Measurements from ENCODE around the gene SURF4.
"Not testable (repeated sequence)": the region's sequence is repeated elsewhere in the genome, so short reads cannot be mapped to it uniquely, and the experiment has no call there.

SURF4 gene

GRCh38 chr9:133327834-133328484, 47.9 kb downstream of the SURF4 start:
- in situ Hi-C loops (cut with HindIII; ENCODE audit: low pct_unique_long_range_greater_than_20kb, low sequenced_read_pairs): no loop called here
- no peak for DNase-seq (ENCODE audit: low read depth in 1 of 2, low spot score in 1 of 2)

GRCh38 chr9:133327021-133327420, 48.8 kb downstream of the SURF4 start:
- in situ Hi-C loops (cut with HindIII; ENCODE audit: low pct_unique_long_range_greater_than_20kb, low sequenced_read_pairs); DNase-seq (ENCODE audit: low read depth in 1 of 2, low spot score in 1 of 2): not testable (repeated sequence)

More at GRCh38 chr9:133327834-133328484, 47.9 kb downstream of the SURF4 start:
- no peak for TF ChIP-seq JUND (IDR thresholded peaks at IDR 0.05; ENCODE audit: low read depth)

GRCh38 chr9:133323991-133324703, 51.7 kb downstream of the SURF4 start:
- in situ Hi-C loops (cut with HindIII; ENCODE audit: low pct_unique_long_range_greater_than_20kb, low sequenced_read_pairs): no loop called here
- TF ChIP-seq JUND (IDR thresholded peaks at IDR 0.05; ENCODE audit: low read depth): no peak
- DNase-seq (ENCODE audit: low read depth in 1 of 2, low spot score in 1 of 2): no peak

- no peak for TF ChIP-seq JUND (IDR thresholded peaks at IDR 0.05; ENCODE audit: low read depth)
- in situ Hi-C loops (cut with HindIII; ENCODE audit: low pct_unique_long_range_greater_than_20kb, low sequenced_read_pairs): no loop called here
- DNase-seq (ENCODE audit: low read depth in 1 of 2, low spot score in 1 of 2): no peak
Measured at GRCh38 chr9:133323211-133323610, 52.6 kb downstream of the SURF4 start.

GRCh38 chr9:133322701-133323100, 53.2 kb downstream of the SURF4 start:
- in situ Hi-C loops (cut with HindIII; ENCODE audit: low pct_unique_long_range_greater_than_20kb, low sequenced_read_pairs): no loop called here
- no peak for TF ChIP-seq JUND (IDR thresholded peaks at IDR 0.05; ENCODE audit: low read depth)
- no peak for DNase-seq (ENCODE audit: low read depth in 1 of 2, low spot score in 1 of 2)

- in situ Hi-C loops (cut with HindIII; ENCODE audit: low pct_unique_long_range_greater_than_20kb, low sequenced_read_pairs): no loop called here
- no peak for DNase-seq (ENCODE audit: low read depth in 1 of 2, low spot score in 1 of 2)
- TF ChIP-seq JUND (IDR thresholded peaks at IDR 0.05; ENCODE audit: low read depth): no peak
Measured at GRCh38 chr9:133321411-133321935, 54.4 kb downstream of the SURF4 start.

- TF ChIP-seq JUND (IDR thresholded peaks at IDR 0.05; ENCODE audit: low read depth): no peak
- in situ Hi-C loops (cut with HindIII; ENCODE audit: low pct_unique_long_range_greater_than_20kb, low sequenced_read_pairs): no loop called here
- no peak for DNase-seq (ENCODE audit: low read depth in 1 of 2, low spot score in 1 of 2)
Measured at GRCh38 chr9:133320421-133320881, 55.4 kb downstream of the SURF4 start.

GRCh38 chr9:133317551-133317950, 58.3 kb downstream of the SURF4 start:
- DNase-seq (ENCODE audit: low read depth in 1 of 2, low spot score in 1 of 2); in situ Hi-C loops (cut with HindIII; ENCODE audit: low pct_unique_long_range_greater_than_20kb, low sequenced_read_pairs): not testable (repeated sequence)

GRCh38 chr9:133315997-133316396, 59.9 kb downstream of the SURF4 start:
- no peak for DNase-seq (ENCODE audit: low read depth in 1 of 2, low spot score in 1 of 2)

More at GRCh38 chr9:133315997-133316396, 59.9 kb downstream of the SURF4 start:
- in situ Hi-C loops (cut with HindIII; ENCODE audit: low pct_unique_long_range_greater_than_20kb, low sequenced_read_pairs): no loop called here
- TF ChIP-seq JUND (IDR thresholded peaks at IDR 0.05; ENCODE audit: low read depth): no peak

All from T47D (cell line).